Lower lobe of right lung (tissue), 2 donors: ENCODE measurements around the gene DNM3. TPM values are rescaled to one million over a fixed set of nuclear protein-coding genes. Genes with fewer than 3 reads are reported as not detected.

Experiments
- ATAC-seq, 2 donors: fragments of 200-7000 bp; cut with Tn5 transposase; one replicate each; pipeline ENCODE4 v1.9.1; 2020 to 2022; ENCODE audit warnings: mild to moderate bottlenecking in 2 of 2, moderate library complexity in 2 of 2
- DNase-seq: peaks from one replicate; pipeline ENCODE4 v3.0.0-alpha.2; 2020
- H3K27ac ChIP-seq: fragments of 200-600 bp; one replicate; pipeline ENCODE4 v1.8.0; 2022
- H3K27me3 ChIP-seq: fragments of 200-600 bp; one replicate; pipeline ENCODE4 v1.8.0; 2022; ENCODE audit warnings: low read depth
- H3K36me3 ChIP-seq: fragments of 200-600 bp; one replicate; pipeline ENCODE4 v1.8.0; 2022; ENCODE audit warnings: mild to moderate bottlenecking
- H3K4me1 ChIP-seq: fragments of 200-600 bp; one replicate; pipeline ENCODE4 v1.8.0; 2022
- H3K4me3 ChIP-seq: fragments of 200-600 bp; one replicate; pipeline ENCODE4 v1.8.0; 2022; ENCODE audit warnings: mild to moderate bottlenecking
- H3K9me3 ChIP-seq: fragments of 200-600 bp; one replicate; pipeline ENCODE4 v1.8.0; 2022
- CTCF ChIP-seq: fragments of 200-600 bp; IDR thresholded peaks from one replicate; pipeline ENCODE4 v1.8.0; 2022; ENCODE audit warnings: antibody characterized with exemption, mild to moderate bottlenecking
- intact Hi-C: fragments of 100-400 bp; cut with DNase I; formaldehyde crosslinking; loops from one replicate; pipeline ENCODE4 v1.11.0; 2022
- total RNA-seq: library from RNA; stranded (reverse); fragmentation: NEBNext Ultra II Directional; extraction: Animal tissue kit (Norgen Biotek cat#: 25700); gene quantifications from one replicate; pipeline ENCODE4 v1.2.1, GENCODE V29; 2021
- donor health status: DM: no; HTN: yes; CAD: no; lungs with severe emphysema.

DNM3 gene
- total RNA-seq, 1 donor from 2014 or later, result 12.4 TPM

DNA sequence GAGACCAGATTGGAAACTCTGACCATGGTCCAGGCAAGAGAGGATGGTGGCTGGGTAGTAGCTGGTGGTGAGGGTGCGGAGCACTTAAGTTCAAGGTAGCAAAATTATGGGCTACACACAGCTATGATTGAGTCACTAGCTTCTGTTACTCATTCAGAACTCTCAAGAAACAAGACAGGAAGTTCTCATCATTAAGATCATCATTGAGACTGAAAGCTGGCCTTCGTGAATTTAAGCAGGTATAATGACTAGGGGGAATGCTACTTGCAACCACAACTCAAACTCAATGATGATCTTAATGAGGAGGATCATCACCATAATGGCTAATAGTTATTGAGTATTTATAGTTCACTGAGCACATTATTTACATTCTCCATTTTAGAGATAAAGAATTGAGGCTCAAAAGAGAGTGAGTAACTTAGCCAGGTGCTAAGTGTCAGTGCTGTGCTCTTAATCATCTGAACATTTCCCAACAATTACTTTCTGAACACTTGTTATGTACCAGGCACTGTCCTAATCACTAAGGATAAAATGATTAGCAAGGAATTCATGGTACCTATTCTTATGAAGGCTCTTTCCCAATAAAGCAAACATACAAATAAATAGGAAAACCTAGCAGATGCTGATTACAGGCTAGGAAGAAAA lies 292.9 kb downstream of the DNM3 start:
- no peak for TF ChIP-seq CTCF
- no peaks in the 10 kb centered on the region for H3K9me3 ChIP-seq
- H3K36me3 ChIP-seq, result no peaks in the 10 kb centered on the region
- intact Hi-C loops, result no loop called here
- no peaks in the 10 kb centered on the region for H3K27me3 ChIP-seq
- H3K27ac ChIP-seq, result no peak overlapping the region
- H3K4me1 ChIP-seq, result no peaks in the 10 kb centered on the region
- no peak for DNase-seq
- no peak for ATAC-seq
- no peak overlapping the region for H3K4me3 ChIP-seq

- H3K4me3 ChIP-seq, result no peak overlapping the region
- no peaks in the 10 kb centered on the region for H3K36me3 ChIP-seq
- no peaks in the 10 kb centered on the region for H3K9me3 ChIP-seq
- DNase-seq (no peak), ATAC-seq (no peak)
- H3K27me3 ChIP-seq, result no peaks in the 10 kb centered on the region
- H3K4me1 ChIP-seq, result no peaks in the 10 kb centered on the region
- peak; percentile 53 for TF ChIP-seq CTCF
- intact Hi-C loops, result no loop called here
- no peak overlapping the region for H3K27ac ChIP-seq
Measured at GRCh38 chr1:172135076-172135672, 293.9 kb downstream of the DNM3 start.

GRCh38 chr1:172135978-172136610 lies 294.8 kb downstream of the DNM3 start:
- ATAC-seq (peak; percentile 58 to 88), DNase-seq (no peak)
- peak overlapping the region; percentile 1 for H3K27ac ChIP-seq

DNA sequence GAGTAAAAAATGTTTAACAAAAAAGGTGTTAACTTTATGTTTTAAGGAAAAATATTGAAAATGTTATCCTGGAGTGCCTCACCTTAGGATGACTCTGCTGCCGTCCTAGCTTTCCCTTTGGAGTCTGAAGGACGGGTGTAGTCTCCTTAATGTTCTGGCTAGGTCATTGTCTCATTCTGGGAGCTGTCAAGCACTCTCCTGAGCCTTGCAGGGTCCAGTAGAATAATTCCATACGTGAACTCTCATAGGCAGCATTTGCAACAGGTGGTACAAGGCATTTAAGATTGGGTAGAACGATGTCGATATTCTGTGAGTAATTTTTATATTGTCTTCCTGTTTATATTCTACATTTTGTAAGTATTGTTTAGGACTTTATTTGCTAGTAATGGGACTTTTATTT lies 295.6 kb downstream of the DNM3 start:
- H3K4me1 ChIP-seq, result no peaks in the 10 kb centered on the region
- no peaks in the 10 kb centered on the region for H3K9me3 ChIP-seq
- no peaks in the 10 kb centered on the region for H3K36me3 ChIP-seq
- no peak for TF ChIP-seq CTCF
- no peak overlapping the region for H3K27ac ChIP-seq
- intact Hi-C loops, result no loop called here
- DNase-seq (no peak), ATAC-seq (peak in 1 of 2 donors; percentile 58)
- no peaks in the 10 kb centered on the region for H3K27me3 ChIP-seq
- no peak overlapping the region for H3K4me3 ChIP-seq

More at GRCh38 chr1:172135978-172136610, 294.8 kb downstream of the DNM3 start:
- H3K36me3 ChIP-seq, result no peaks in the 10 kb centered on the region
- no peak for TF ChIP-seq CTCF
- no peaks in the 10 kb centered on the region for H3K27me3 ChIP-seq
- intact Hi-C loops, result no loop called here
- H3K9me3 ChIP-seq, result no peaks in the 10 kb centered on the region
- H3K4me1 ChIP-seq, result no peaks in the 10 kb centered on the region
- H3K4me3 ChIP-seq, result no peak overlapping the region

DNA sequence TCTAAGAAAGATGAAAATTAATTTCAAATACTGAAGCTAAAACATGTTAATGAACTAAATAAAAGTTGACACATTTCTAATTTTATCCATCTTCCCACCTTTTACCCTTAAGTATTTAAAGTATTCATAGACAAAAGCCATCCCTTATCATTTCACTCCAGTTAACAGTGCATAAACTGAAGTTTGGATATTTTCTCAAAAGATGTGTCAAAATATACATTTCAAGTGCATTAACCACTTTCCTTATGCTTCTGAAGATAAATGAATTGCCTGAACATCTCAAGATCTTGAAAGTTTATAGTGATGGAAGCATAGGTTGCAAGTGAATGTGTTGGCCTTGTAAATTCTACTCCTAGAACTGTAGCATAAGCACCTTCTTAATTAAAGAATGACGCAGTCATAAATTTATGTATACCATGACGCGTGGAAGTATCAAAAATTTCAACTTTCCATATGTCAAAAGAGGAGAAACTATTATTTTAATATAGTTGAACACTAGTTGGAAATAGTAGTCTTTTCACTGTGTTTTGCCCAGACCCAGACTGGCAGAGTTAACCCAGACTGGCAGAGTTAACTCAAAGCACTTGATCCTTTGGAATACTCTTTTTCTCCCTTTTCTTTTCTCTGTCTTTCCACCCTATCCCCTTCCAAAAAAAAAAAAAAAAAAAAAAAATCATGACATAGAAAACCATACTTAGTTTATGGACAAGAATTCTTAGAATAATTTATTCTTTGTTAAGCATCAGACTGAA lies 296.6 kb downstream of the DNM3 start:
- ATAC-seq (no peak), DNase-seq (no peak)
- Histone ChIP-seq H3K4me3 (no peak overlapping the region), H3K36me3 (no peaks in the 10 kb centered on the region), H3K9me3 (no peaks in the 10 kb centered on the region), H3K4me1 (no peaks in the 10 kb centered on the region), H3K27me3 (no peaks in the 10 kb centered on the region), H3K27ac (no peak overlapping the region)
- intact Hi-C loops, result no loop called here
- TF ChIP-seq CTCF, result no peak
